ENCODE results near the gene FUBP3.

The FUBP3 gene

DNA sequence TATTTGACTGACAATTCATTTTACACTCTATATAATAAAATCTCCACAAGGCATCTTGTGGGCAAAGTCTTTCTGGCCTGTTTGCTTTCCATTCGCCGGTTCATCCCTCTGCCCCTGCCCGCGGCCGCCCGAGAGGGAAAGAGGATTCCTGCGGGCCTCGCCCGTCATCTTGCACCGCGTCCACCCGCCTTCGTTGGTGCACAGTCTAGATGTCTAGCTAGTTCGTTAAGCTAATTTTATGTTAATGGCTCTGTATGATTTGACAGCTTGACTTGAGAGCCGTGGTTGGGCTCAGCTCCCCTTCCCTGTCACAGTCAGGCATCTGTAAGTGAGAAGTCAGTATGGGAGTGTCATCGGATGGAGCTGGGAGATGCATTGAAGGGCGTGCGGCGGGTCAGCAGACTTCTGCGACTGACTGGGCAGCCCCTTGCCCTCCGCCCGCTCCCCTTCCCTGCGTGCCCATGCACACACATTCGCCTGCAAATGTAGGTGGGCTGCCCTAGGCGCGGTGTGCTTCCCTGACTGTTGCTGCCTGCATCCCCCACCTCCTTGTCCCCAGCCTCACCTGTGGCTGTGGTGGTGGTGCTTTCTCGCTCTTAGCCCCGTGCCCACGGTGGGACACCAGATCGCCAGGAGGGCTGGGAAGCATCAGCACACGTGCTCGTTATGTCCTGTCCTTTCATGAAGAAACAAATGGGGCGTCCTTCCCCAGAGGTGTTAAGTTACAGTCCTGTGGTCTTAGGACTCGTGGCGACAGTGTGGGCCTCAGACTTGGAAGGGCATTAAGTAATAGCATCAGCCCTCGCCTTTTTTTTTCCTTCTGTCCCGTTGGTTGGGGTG is 59.1 kb downstream of the FUBP3 start:
- H3K4me3 ChIP-seq (replicated peaks in 1 of 2; ENCODE audit: low read depth in 2 of 2, low read length in 2 of 2): no peak overlapping the region
- no peak for TF ChIP-seq CTCF (IDR thresholded peaks at IDR 0.05; ENCODE audit: low read depth, low read length)
- DNase-seq (ENCODE audit: low read depth in 2 of 2): no peak

DNA sequence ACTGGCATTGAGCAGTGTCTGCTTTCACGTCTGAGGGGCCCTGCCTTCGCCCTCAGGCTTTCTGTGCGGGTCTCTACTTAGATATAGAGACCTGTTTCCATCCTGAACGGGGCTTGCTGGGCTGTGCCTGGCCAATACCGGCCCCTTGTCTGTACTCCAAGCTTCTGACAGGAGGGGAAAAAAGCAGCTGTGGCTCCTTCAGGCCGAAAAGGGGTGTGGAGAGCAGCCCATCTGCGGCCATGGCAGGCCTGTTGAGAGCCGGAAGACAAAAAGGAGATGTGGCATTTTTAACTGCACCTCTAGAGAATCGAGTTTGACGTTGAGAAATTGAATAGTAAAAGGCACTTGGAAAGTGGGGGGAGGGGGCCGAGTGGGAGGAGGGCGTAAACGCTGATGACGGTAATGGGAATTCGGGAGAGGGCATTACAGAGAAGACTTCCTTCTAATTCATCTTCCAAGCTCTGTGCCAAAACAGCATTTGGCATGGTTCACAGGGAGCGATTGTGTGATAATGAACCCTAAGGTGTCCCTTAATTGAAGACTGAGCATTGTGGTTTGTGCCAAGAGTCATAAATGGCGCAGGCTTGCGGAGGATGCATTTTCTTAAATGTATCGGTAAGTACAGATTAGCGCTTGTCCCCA is 59.9 kb downstream of the FUBP3 start:
- no peak for DNase-seq (ENCODE audit: low read depth in 2 of 2)
- no peak for TF ChIP-seq CTCF (IDR thresholded peaks at IDR 0.05; ENCODE audit: low read depth, low read length)
- no peak overlapping the region for H3K4me3 ChIP-seq (replicated peaks in 1 of 2; ENCODE audit: low read depth in 2 of 2, low read length in 2 of 2)

- H3K4me3 ChIP-seq (replicated peaks in 1 of 2; ENCODE audit: low read depth in 2 of 2, low read length in 2 of 2): no peak overlapping the region
- DNase-seq (ENCODE audit: low read depth in 2 of 2): no peak
- no peak for TF ChIP-seq CTCF (IDR thresholded peaks at IDR 0.05; ENCODE audit: low read depth, low read length)
Measured at GRCh38 chr9:130639866-130640555, 60.6 kb downstream of the FUBP3 start.

- TF ChIP-seq CTCF (IDR thresholded peaks at IDR 0.05; ENCODE audit: low read depth, low read length): no peak
- DNase-seq (ENCODE audit: low read depth in 2 of 2): no peak
- no peak overlapping the region for H3K4me3 ChIP-seq (replicated peaks in 1 of 2; ENCODE audit: low read depth in 2 of 2, low read length in 2 of 2)
Measured at GRCh38 chr9:130640681-130641080, 61.3 kb downstream of the FUBP3 start.

DNA sequence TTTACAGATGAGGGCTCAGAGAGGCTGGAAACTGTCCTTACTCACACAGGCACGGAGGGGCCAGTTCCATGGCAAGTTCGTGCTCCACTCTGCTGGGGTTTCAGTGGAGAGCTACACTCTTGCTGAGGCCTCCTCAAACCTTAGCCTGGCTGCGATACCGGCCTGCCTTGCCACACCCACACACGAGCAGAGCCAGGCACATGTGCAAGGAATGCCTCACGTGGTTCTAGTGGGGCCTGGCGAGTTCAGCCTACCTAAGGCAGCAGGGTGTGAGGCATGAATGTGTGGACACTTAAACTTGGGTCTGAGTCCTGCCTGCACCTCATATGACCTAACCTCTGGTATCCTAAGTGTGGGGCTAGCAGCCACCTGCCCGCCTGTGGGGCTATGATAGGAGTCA is 63.5 kb downstream of the FUBP3 start:
- H3K4me3 ChIP-seq (replicated peaks in 1 of 2; ENCODE audit: low read depth in 2 of 2, low read length in 2 of 2): no peak overlapping the region
- DNase-seq (ENCODE audit: low read depth in 2 of 2): no peak
- no peak for TF ChIP-seq CTCF (IDR thresholded peaks at IDR 0.05; ENCODE audit: low read depth, low read length)

GRCh38 chr9:130651221-130651620 is 71.8 kb downstream of the FUBP3 start:
- no peak for DNase-seq (ENCODE audit: low read depth in 2 of 2)
- H3K4me3 ChIP-seq (replicated peaks in 1 of 2; ENCODE audit: low read depth in 2 of 2, low read length in 2 of 2): no peak overlapping the region
- TF ChIP-seq CTCF (IDR thresholded peaks at IDR 0.05; ENCODE audit: low read depth, low read length): no peak
